ENCODE results near the gene TBC1D19. TPM values are rescaled to one million over a fixed set of nuclear protein-coding genes. Genes with fewer than 3 reads are reported as not detected.
"Not testable (repeated sequence)": the region's sequence is repeated elsewhere in the genome, so short reads cannot be mapped to it uniquely, and the experiment has no call there.

TBC1D19 gene
- total RNA-seq, 1 experiment from 2014 or later, result 19.1 TPM

GRCh38 chr4:26544421-26544820 lies 39.5 kb upstream of the TBC1D19 start:
- BruUV-seq (replicated peaks), result no TSS peak
- TF ChIP-seq, protein P1, sequence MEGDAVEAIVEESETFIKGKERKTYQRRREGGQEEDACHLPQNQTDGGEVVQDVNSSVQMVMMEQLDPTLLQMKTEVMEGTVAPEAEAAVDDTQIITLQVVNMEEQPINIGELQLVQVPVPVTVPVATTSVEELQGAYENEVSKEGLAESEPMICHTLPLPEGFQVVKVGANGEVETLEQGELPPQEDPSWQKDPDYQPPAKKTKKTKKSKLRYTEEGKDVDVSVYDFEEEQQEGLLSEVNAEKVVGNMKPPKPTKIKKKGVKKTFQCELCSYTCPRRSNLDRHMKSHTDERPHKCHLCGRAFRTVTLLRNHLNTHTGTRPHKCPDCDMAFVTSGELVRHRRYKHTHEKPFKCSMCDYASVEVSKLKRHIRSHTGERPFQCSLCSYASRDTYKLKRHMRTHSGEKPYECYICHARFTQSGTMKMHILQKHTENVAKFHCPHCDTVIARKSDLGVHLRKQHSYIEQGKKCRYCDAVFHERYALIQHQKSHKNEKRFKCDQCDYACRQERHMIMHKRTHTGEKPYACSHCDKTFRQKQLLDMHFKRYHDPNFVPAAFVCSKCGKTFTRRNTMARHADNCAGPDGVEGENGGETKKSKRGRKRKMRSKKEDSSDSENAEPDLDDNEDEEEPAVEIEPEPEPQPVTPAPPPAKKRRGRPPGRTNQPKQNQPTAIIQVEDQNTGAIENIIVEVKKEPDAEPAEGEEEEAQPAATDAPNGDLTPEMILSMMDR (IDR thresholded peaks at IDR 0.05; ENCODE audit: insufficient read depth in 1 of 2, low read depth in 1 of 2, low read length in 1 of 2, severe bottlenecking in 1 of 2, unreplicated experiment in 1 of 2), result no peak
- POLR2A ChIA-PET, result no interaction called here
- 0 out of 2 replicates have a peak, but pooled peaks cover 3% of the 10 kb centered on the region for H3K9me3 ChIP-seq
- no peak overlapping the region for H3K4me3 ChIP-seq (ENCODE audit: low read depth, low read length)
- no peaks in the 10 kb centered on the region for H3K36me3 ChIP-seq (ENCODE audit: control insufficient read depth, insufficient read depth, low read length)
- no peaks in the 10 kb centered on the region for H3K4me1 Mint-ChIP-seq (ENCODE audit: low read depth, unreplicated experiment)
- no peak overlapping the region for H3K4me3 Mint-ChIP-seq (ENCODE audit: unreplicated experiment)
- DNase-seq, result no peak
- H3K9me3 Mint-ChIP-seq (ENCODE audit: unreplicated experiment), result peaks cover 26% of the 10 kb centered on the region
- no peaks in the 10 kb centered on the region for H3K36me3 Mint-ChIP-seq (ENCODE audit: insufficient read depth, unreplicated experiment)
- no peaks in the 10 kb centered on the region for H3K27me3 Mint-ChIP-seq (ENCODE audit: insufficient read depth, unreplicated experiment)
- no peak overlapping the region for H3K27ac Mint-ChIP-seq (ENCODE audit: unreplicated experiment)
- CTCF ChIA-PET, result no interaction called here
- H3K4me1 ChIP-seq, result no peaks in the 10 kb centered on the region
- intact Hi-C loops (cut with micrococcal nuclease; ENCODE audit: unreplicated experiment), result no loop called here
- no peaks in the 10 kb centered on the region for H3K27me3 ChIP-seq (replicated peaks; ENCODE audit: control insufficient read depth, insufficient read depth, low read length)

DNA sequence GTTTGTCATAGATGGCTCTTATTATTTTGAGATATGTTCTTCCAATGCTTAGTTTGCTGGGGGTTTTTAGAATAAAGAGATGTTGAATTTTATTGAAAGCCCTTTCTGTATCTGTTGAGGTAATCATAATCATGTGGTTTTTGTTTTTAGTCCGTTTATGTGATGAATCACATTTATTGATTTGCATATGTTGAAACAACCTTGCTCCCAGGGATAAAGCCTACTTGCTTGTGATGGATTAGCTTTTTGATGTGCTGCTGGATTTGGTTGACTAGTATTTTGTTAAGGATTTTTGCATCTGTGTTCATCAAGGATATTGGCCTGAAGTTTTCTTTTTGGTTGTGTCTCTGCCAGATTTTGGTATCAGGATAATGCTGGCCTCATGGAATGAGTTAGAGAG lies 35.5 kb upstream of the TBC1D19 start:
- H3K36me3 ChIP-seq (ENCODE audit: control insufficient read depth, insufficient read depth, low read length); H3K27me3 Mint-ChIP-seq (ENCODE audit: insufficient read depth, unreplicated experiment); DNase-seq; H3K4me1 ChIP-seq; POLR2A ChIA-PET; H3K36me3 Mint-ChIP-seq (ENCODE audit: insufficient read depth, unreplicated experiment); H3K27me3 ChIP-seq (replicated peaks; ENCODE audit: control insufficient read depth, insufficient read depth, low read length); CTCF ChIA-PET; H3K4me3 ChIP-seq (ENCODE audit: low read depth, low read length); H3K4me1 Mint-ChIP-seq (ENCODE audit: low read depth, unreplicated experiment); BruUV-seq (replicated peaks); H3K9me3 ChIP-seq; H3K27ac Mint-ChIP-seq (ENCODE audit: unreplicated experiment); H3K4me3 Mint-ChIP-seq (ENCODE audit: unreplicated experiment); intact Hi-C loops (cut with micrococcal nuclease; ENCODE audit: unreplicated experiment): not testable (repeated sequence)
- H3K9me3 Mint-ChIP-seq (ENCODE audit: unreplicated experiment), result peaks cover 37% of the 10 kb centered on the region

DNA sequence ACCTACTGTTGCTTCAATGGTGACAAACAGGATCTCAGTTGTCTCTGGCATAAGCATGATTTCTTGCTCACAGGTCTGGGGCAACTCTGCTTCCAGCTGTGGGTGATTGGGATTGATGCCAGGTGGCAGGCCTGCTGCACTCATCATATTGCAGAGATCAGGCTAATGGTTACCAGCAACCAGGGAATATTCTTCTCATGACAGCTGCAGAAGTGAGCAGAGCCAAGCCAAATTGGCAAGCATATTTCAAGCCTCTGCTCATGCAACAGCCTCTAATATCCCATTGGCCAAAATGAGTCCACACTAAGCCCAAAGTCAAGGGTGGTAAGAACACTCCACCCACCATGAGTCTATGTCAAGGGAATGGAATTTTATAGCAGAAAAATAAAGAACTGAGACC lies 26.7 kb upstream of the TBC1D19 start:
- Histone ChIP-seq H3K36me3 (ENCODE audit: control insufficient read depth, insufficient read depth, low read length) (no peaks in the 10 kb centered on the region), H3K4me3 (ENCODE audit: low read depth, low read length) (no peak overlapping the region), H3K27me3 (replicated peaks; ENCODE audit: control insufficient read depth, insufficient read depth, low read length) (no peaks in the 10 kb centered on the region), H3K4me1 (no peaks in the 10 kb centered on the region), H3K9me3 (no peaks in the 10 kb centered on the region)
- Mint-ChIP-seq H3K36me3 (ENCODE audit: insufficient read depth, unreplicated experiment) (no peaks in the 10 kb centered on the region), H3K4me3 (ENCODE audit: unreplicated experiment) (no peak overlapping the region), H3K4me1 (ENCODE audit: low read depth, unreplicated experiment) (no peaks in the 10 kb centered on the region), H3K9me3 (ENCODE audit: unreplicated experiment) (peaks cover 54% of the 10 kb centered on the region), H3K27ac (ENCODE audit: unreplicated experiment) (no peak overlapping the region), H3K27me3 (ENCODE audit: insufficient read depth, unreplicated experiment) (peaks cover 3% of the 10 kb centered on the region)
- intact Hi-C loops (cut with micrococcal nuclease; ENCODE audit: unreplicated experiment), result no loop called here
- DNase-seq, result no peak
- ChIA-PET CTCF (no interaction called here), POLR2A (no interaction called here)
- TF ChIP-seq, protein P1 (IDR thresholded peaks at IDR 0.05; ENCODE audit: insufficient read depth in 1 of 2, low read depth in 1 of 2, low read length in 1 of 2, severe bottlenecking in 1 of 2, unreplicated experiment in 1 of 2), result no peak
- BruUV-seq (replicated peaks), result no TSS peak

All from Caco-2 (cell line).